Keratinocyte (primary cell): ENCODE data around the gene NCKAP5.

Experiments used
- CTCF ChIP-seq, 3 experiments: IDR thresholded peaks in 1 of 3; conservative IDR thresholded peaks in 1 of 3; optimal IDR thresholded peaks in 1 of 3; 2 replicates in 2 of 3; 3 replicates in 1 of 3; pipeline versions ENCODE3 to v1.5.1; 2011; ENCODE audit warnings: low read length in 3 of 3, mild to moderate bottlenecking in 3 of 3, moderate library complexity in 2 of 3, control low read depth in 1 of 3, inconsistent platforms in 1 of 3; ENCODE audit not compliant: insufficient read depth in 2 of 3; ENCODE audit errors: extremely low read depth in 1 of 3
- EZH2 ChIP-seq: IDR thresholded peaks from one replicate; pipeline ENCODE4 v1.6.1; 2012; ENCODE audit warnings: inconsistent platforms, mild to moderate bottlenecking, low read length, moderate library complexity

- TF ChIP-seq CTCF (optimal IDR thresholded peaks at IDR 0.05 in 1 of 3, IDR thresholded peaks at IDR 0.05 in 1 of 3, conservative IDR thresholded peaks at IDR 0.05 in 1 of 3; ENCODE audit: extremely low read depth in 1 of 3, insufficient read depth in 2 of 3, low read length in 3 of 3) (no peak), EZH2 (no peak)
Observed at GRCh38 chr2:133390156-133390555, 178.1 kb downstream of the NCKAP5 start.
